Fibroblast of mammary gland (primary cell): ENCODE data around the gene PCDHA1.

Experiments
- DNase-seq: peaks from one replicate; pipeline ENCODE4 v3.0.0-alpha.2; 2010; ENCODE audit warnings: low read depth
- H3K4me3 ChIP-seq: 2 replicates; pipeline ENCODE4 v1.5.1; 2011; ENCODE audit warnings: low read depth, mild to moderate bottlenecking, low read length, moderate library complexity; ENCODE audit not compliant: control insufficient read depth
- CTCF ChIP-seq: conservative IDR thresholded peaks from 2 replicates; pipeline ENCODE4 v1.5.1; 2011; ENCODE audit warnings: low read depth, low read length, inconsistent platforms; ENCODE audit not compliant: control insufficient read depth, insufficient read depth

Gene PCDHA1

GRCh38 chr5:140882591-140882899 lies 96.6 kb downstream of the PCDHA1 start:
- peak; percentile 5 for DNase-seq
- H3K4me3 ChIP-seq: no peak overlapping the region
- TF ChIP-seq CTCF: no peak

- no peak overlapping the region for H3K4me3 ChIP-seq
- no peak for TF ChIP-seq CTCF
- no peak for DNase-seq
Measured at GRCh38 chr5:140883373-140883772, 97.4 kb downstream of the PCDHA1 start.

- no peak overlapping the region for H3K4me3 ChIP-seq
- TF ChIP-seq CTCF: no peak
- DNase-seq: no peak
Measured at GRCh38 chr5:140883927-140884697, 98.2 kb downstream of the PCDHA1 start.

GRCh38 chr5:140916325-140916724 lies 130.4 kb downstream of the PCDHA1 start:
- no peak for TF ChIP-seq CTCF
- DNase-seq: no peak
- H3K4me3 ChIP-seq: no peak overlapping the region

- no peak for TF ChIP-seq CTCF
- no peak overlapping the region for H3K4me3 ChIP-seq
- DNase-seq: no peak
Measured at GRCh38 chr5:140923601-140924000, 137.7 kb downstream of the PCDHA1 start.

GRCh38 chr5:140925806-140926442 lies 140.0 kb downstream of the PCDHA1 start, which contains the start of gene PCDHAC1:
Gene PCDHAC1, plus strand, starts transcription at chr5:140926299. Its CDS starts 594 bp downstream, at chr5:140926893.
- H3K4me3 ChIP-seq: peak within 1 kb of the TSS; percentile 21
- no peak for DNase-seq
- no peak for TF ChIP-seq CTCF
